Esophagus muscularis mucosa (tissue), 4 donors: Measurements from ENCODE around the gene PCBP3. TPM values are rescaled to one million over a fixed set of nuclear protein-coding genes. Genes with fewer than 3 reads are reported as not detected.

Experiments used
- DNase-seq: peaks from one replicate; pipeline ENCODE4 v3.0.0-alpha.2; 2017; ENCODE audit errors: extremely low spot score
- H3K27ac ChIP-seq, 4 donors: fragments of 200-600 bp; sonication (generic); replicated peaks in 1 of 4; 1 replicate in 3 of 4; 2 replicates in 1 of 4; pipeline ENCODE4 v1.5.1; 2016 to 2019; ENCODE audit warnings: mild to moderate bottlenecking in 1 of 4
- H3K27me3 ChIP-seq, 4 donors: fragments of 200-600 bp; sonication (generic); one replicate each; pipeline versions ENCODE4 v1.5.1 to v1.6.0; 2016 to 2019
- H3K36me3 ChIP-seq, 4 donors: fragments of 200-600 bp; sonication (generic); one replicate each; pipeline ENCODE4 v1.5.1; 2016 to 2019
- H3K4me1 ChIP-seq, 4 donors: fragments of 200-600 bp; sonication (generic); one replicate each; pipeline ENCODE4 v1.5.1; 2016 to 2019
- H3K4me3 ChIP-seq, 4 donors: fragments of 200-600 bp; sonication (generic); 1 replicate in 2 of 4; 2 replicates in 2 of 4; pipeline ENCODE4 v1.5.1; 2016 to 2019; ENCODE audit warnings: mild to moderate bottlenecking in 4 of 4, moderate library complexity in 1 of 4
- H3K9me3 ChIP-seq, 4 donors: fragments of 200-600 bp; sonication (generic); 1 replicate in 3 of 4; 2 replicates in 1 of 4; pipeline ENCODE4 v1.5.1; 2016 to 2019
- EP300 ChIP-seq: sonication (generic); formaldehyde crosslinking; IDR thresholded peaks from one replicate; pipeline ENCODE4 v1.6.1; 2017; ENCODE audit warnings: antibody characterized with exemption
- POLR2A ChIP-seq: fragments of 450-650 bp; IDR thresholded peaks from one replicate; pipeline ENCODE4 v1.6.1; 2017; ENCODE audit warnings: antibody characterized with exemption, moderate library complexity, mild to moderate bottlenecking, low read depth
- POLR2AphosphoS5 ChIP-seq, 2 donors: sonication (generic); formaldehyde crosslinking; IDR thresholded peaks; one replicate each; pipeline ENCODE4 v1.6.1; 2017; ENCODE audit warnings: antibody characterized with exemption in 2 of 2
- WGBS: methylation state at CpG from one replicate; pipeline ENCODE4 v1.1.5; 2018; 5-methylcytosine and 5-hydroxymethylcytosine counted together
- intact Hi-C: fragments of 100-400 bp; cut with DNase I; formaldehyde crosslinking; loops from one replicate; pipeline ENCODE4 v1.15.1; 2023
- total RNA-seq, 4 donors: library from RNA; depleted of rRNA; stranded (reverse); fragments of >200 nt; gene quantifications; one replicate each; pipeline versions ENCODE4 v1.1.0 to v1.2.1, GENCODE V29; 2016
- TF ChIP-seq, protein P1 (sequence below), 3 experiments: fragments of 200-600 bp in 2 of 3; fragments of 450-650 bp in 1 of 3; sonication (generic) in 2 of 3; IDR thresholded peaks; one replicate each; pipeline ENCODE4 v1.5.1; 2017 to 2019; ENCODE audit warnings: antibody characterized with exemption in 3 of 3, mild to moderate bottlenecking in 2 of 3, moderate library complexity in 1 of 3

The PCBP3 gene
- total RNA-seq, 4 donors from 2014 or later: 7.5 to 9.2 (median 8.1) TPM

DNA sequence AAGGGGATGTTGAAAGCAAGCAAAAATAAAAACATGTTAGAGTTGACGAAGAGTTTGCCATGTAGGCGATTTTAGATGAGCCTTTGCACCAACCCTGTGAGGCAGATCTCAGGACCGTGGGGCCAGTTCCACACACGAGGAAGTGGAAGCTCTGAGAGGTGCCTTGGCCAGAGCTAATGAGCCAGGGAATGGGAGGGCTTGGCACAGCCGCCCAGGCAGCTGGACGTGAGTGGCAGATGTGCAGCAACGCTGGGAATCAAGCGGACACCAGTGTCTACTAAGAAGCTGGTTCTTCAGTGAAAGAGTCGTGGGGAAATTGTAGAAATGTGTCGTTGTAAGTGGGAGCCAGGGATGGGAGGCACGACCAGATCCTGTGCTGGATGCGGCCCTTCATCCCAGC is 279.1 kb downstream of the PCBP3 start:
- Histone ChIP-seq H3K27ac (no peak overlapping the region), H3K4me1 (peaks cover 0 to 10% (median 4%) of the 10 kb centered on the region in 4 donors), H3K9me3 (no peaks in the 10 kb centered on the region), H3K27me3 (no peaks in the 10 kb centered on the region), H3K36me3 (no peaks in the 10 kb centered on the region), H3K4me3 (no peak overlapping the region)
- no peak for DNase-seq
- TF ChIP-seq POLR2AphosphoS5 (IDR thresholded peaks at IDR 0.05) (no peak), POLR2A (no peak), EP300 (no peak)
- TF ChIP-seq, protein P1, sequence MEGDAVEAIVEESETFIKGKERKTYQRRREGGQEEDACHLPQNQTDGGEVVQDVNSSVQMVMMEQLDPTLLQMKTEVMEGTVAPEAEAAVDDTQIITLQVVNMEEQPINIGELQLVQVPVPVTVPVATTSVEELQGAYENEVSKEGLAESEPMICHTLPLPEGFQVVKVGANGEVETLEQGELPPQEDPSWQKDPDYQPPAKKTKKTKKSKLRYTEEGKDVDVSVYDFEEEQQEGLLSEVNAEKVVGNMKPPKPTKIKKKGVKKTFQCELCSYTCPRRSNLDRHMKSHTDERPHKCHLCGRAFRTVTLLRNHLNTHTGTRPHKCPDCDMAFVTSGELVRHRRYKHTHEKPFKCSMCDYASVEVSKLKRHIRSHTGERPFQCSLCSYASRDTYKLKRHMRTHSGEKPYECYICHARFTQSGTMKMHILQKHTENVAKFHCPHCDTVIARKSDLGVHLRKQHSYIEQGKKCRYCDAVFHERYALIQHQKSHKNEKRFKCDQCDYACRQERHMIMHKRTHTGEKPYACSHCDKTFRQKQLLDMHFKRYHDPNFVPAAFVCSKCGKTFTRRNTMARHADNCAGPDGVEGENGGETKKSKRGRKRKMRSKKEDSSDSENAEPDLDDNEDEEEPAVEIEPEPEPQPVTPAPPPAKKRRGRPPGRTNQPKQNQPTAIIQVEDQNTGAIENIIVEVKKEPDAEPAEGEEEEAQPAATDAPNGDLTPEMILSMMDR (IDR thresholded peaks at IDR 0.05): no peak
- intact Hi-C loops: no loop called here
- 73% methylated on average over 12 of the region's 12 CpGs for WGBS

- intact Hi-C loops: no loop called here
Measured at GRCh38 chr21:45923146-45923545, 279.6 kb downstream of the PCBP3 start.

GRCh38 chr21:45926281-45926680 is 282.8 kb downstream of the PCBP3 start:
- Histone ChIP-seq H3K36me3 (peaks cover 0 to 4% (median 0%) of the 10 kb centered on the region in 4 donors), H3K27ac (no peak overlapping the region), H3K4me3 (no peak overlapping the region), H3K27me3 (no peaks in the 10 kb centered on the region), H3K4me1 (peaks cover 0 to 10% (median 4%) of the 10 kb centered on the region in 4 donors), H3K9me3 (no peaks in the 10 kb centered on the region)
- WGBS: 69% methylated on average over 11 of the region's 11 CpGs
- no peak for DNase-seq
- TF ChIP-seq EP300: no peak
- TF ChIP-seq POLR2A: no peak
- TF ChIP-seq, protein P1 (IDR thresholded peaks at IDR 0.05): no peak
- no peak for TF ChIP-seq POLR2AphosphoS5 (IDR thresholded peaks at IDR 0.05)
- intact Hi-C loops: no loop called here

More at GRCh38 chr21:45923146-45923545, 279.6 kb downstream of the PCBP3 start:
- DNase-seq: no peak
- Histone ChIP-seq H3K4me1 (peaks cover 0 to 10% (median 4%) of the 10 kb centered on the region in 4 donors), H3K9me3 (no peaks in the 10 kb centered on the region), H3K27me3 (no peaks in the 10 kb centered on the region), H3K4me3 (no peak overlapping the region), H3K36me3 (no peaks in the 10 kb centered on the region), H3K27ac (no peak overlapping the region)
- WGBS: 11% methylated on average over 6 of the region's 6 CpGs
- TF ChIP-seq, protein P1 (IDR thresholded peaks at IDR 0.05): peak; percentile 75 to 90 (median 80)
- TF ChIP-seq EP300: no peak
- peak in 1 of 2 donors; percentile 31 for TF ChIP-seq POLR2AphosphoS5 (IDR thresholded peaks at IDR 0.05)
- TF ChIP-seq POLR2A: no peak

DNA sequence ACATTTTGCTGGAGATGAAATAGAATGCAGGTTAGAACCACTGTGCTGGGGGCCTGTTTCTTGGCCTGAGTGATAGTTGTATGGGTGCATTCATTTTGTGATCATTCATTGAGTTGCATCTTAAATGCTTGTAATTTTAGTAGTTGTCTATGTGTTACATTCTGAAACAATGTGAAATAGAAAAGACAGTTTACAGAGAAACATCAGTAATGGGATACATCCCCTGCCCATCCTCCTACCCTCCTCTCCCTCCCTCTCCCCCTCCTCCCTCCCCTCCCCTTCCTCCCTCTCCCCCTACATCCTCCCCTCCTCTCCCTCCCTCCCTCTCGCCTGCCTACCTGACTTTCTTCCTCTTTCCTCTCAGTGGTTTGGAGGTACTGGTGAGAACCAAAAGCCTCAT is 283.5 kb downstream of the PCBP3 start:
- no peaks in the 10 kb centered on the region for H3K9me3 ChIP-seq
- no peak for TF ChIP-seq POLR2A
- TF ChIP-seq, protein P1 (IDR thresholded peaks at IDR 0.05): no peak
- TF ChIP-seq EP300: no peak
- TF ChIP-seq POLR2AphosphoS5 (IDR thresholded peaks at IDR 0.05): no peak
- intact Hi-C loops: no loop called here

More for the DNA sequence above, 283.5 kb downstream of the PCBP3 start:
- H3K4me3 ChIP-seq: no peak overlapping the region
- H3K4me1 ChIP-seq: peaks cover 0 to 10% (median 4%) of the 10 kb centered on the region in 4 donors
- 63% methylated on average over 1 of the region's 1 CpG for WGBS
- no peaks in the 10 kb centered on the region for H3K27me3 ChIP-seq
- peaks cover 0 to 6% (median 0%) of the 10 kb centered on the region in 4 donors for H3K36me3 ChIP-seq
- no peak for DNase-seq
- no peak overlapping the region for H3K27ac ChIP-seq
